Activated B cell treated with CpG ODN at 0.5 μM for 24 hours (primary cell): ENCODE results near the gene CILP. TPM values are rescaled to one million over a fixed set of nuclear protein-coding genes. Genes with fewer than 3 reads are reported as not detected.

ENCODE experiments used
- ATAC-seq: fragments of 200-7000 bp; cut with Tn5 transposase; one replicate; pipeline ENCODE4 v1.10.0; 2021; ENCODE audit warnings: low read depth, mild to moderate bottlenecking, moderate library complexity
- CTCF ChIA-PET: fragments of 350-600 bp; sonication (Branson Sonifier 250); formaldehyde crosslinking; loops from one replicate; lab custom pipeline; 2021; ENCODE audit warnings: antibody characterized with exemption; lab: Charles Lee
- POLR2A ChIA-PET: fragments of 350-600 bp; sonication (Branson Sonifier 250); formaldehyde crosslinking; loops from one replicate; lab custom pipeline; 2021; ENCODE audit warnings: antibody characterized with exemption; lab: Charles Lee
- DNase-seq: peaks from one replicate; pipeline ENCODE4 v3.0.0; 2022
- H3K27ac Mint-ChIP-seq: one replicate; pipeline ENCODE4 v1.8.0; 2020; ENCODE audit warnings: mixed read lengths
- H3K27me3 Mint-ChIP-seq: one replicate; pipeline ENCODE4 v1.8.0; 2021; ENCODE audit warnings: mixed read lengths
- H3K36me3 Mint-ChIP-seq: one replicate; pipeline ENCODE4 v1.8.0; 2021; ENCODE audit warnings: low read depth, mixed read lengths
- H3K4me1 Mint-ChIP-seq: one replicate; pipeline ENCODE4 v1.8.0; 2021; ENCODE audit warnings: mixed read lengths
- H3K4me3 Mint-ChIP-seq: one replicate; pipeline ENCODE4 v1.8.0; 2020; ENCODE audit warnings: mild to moderate bottlenecking, mixed read lengths
- H3K9me3 Mint-ChIP-seq: one replicate; pipeline ENCODE4 v1.8.0; 2020; ENCODE audit warnings: mixed read lengths
- intact Hi-C: fragments of 100-400 bp; cut with micrococcal nuclease; formaldehyde crosslinking; loops from one replicate; pipeline ENCODE4 v1.15.1; 2024
- total RNA-seq: library from RNA; stranded (reverse); gene quantifications from 2 replicates; pipeline ENCODE4 v1.2.3, GENCODE V29; 2022
- TF ChIP-seq, protein P1 (sequence below): fragments of 200-600 bp; IDR thresholded peaks from one replicate; pipeline ENCODE4 v1.8.0; 2022; ENCODE audit warnings: antibody characterized with exemption, mild to moderate bottlenecking

Gene CILP
- total RNA-seq, 1 donor from 2014 or later: 0.18 TPM

- POLR2A ChIA-PET: interaction anchor here (0.8 kb wide), 1 partner anchor 940 kb away, joined by 4 read pairs; no protein-coding TSS in a partner anchor
- no peaks in the 10 kb centered on the region for H3K9me3 Mint-ChIP-seq
- H3K27ac Mint-ChIP-seq: no peak overlapping the region
- CTCF ChIA-PET: no interaction called here
- intact Hi-C loops: no loop called here
- no peaks in the 10 kb centered on the region for H3K27me3 Mint-ChIP-seq
- no peak overlapping the region for H3K4me3 Mint-ChIP-seq
- no peaks in the 10 kb centered on the region for H3K4me1 Mint-ChIP-seq
- ATAC-seq (no peak), DNase-seq (no peak)
- peaks cover 54% of the 10 kb centered on the region for H3K36me3 Mint-ChIP-seq
- TF ChIP-seq, protein P1, sequence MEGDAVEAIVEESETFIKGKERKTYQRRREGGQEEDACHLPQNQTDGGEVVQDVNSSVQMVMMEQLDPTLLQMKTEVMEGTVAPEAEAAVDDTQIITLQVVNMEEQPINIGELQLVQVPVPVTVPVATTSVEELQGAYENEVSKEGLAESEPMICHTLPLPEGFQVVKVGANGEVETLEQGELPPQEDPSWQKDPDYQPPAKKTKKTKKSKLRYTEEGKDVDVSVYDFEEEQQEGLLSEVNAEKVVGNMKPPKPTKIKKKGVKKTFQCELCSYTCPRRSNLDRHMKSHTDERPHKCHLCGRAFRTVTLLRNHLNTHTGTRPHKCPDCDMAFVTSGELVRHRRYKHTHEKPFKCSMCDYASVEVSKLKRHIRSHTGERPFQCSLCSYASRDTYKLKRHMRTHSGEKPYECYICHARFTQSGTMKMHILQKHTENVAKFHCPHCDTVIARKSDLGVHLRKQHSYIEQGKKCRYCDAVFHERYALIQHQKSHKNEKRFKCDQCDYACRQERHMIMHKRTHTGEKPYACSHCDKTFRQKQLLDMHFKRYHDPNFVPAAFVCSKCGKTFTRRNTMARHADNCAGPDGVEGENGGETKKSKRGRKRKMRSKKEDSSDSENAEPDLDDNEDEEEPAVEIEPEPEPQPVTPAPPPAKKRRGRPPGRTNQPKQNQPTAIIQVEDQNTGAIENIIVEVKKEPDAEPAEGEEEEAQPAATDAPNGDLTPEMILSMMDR: no peak
These were observed 44.3 kb upstream of the CILP start for GRCh38 chr15:65255486-65256140.

DNA sequence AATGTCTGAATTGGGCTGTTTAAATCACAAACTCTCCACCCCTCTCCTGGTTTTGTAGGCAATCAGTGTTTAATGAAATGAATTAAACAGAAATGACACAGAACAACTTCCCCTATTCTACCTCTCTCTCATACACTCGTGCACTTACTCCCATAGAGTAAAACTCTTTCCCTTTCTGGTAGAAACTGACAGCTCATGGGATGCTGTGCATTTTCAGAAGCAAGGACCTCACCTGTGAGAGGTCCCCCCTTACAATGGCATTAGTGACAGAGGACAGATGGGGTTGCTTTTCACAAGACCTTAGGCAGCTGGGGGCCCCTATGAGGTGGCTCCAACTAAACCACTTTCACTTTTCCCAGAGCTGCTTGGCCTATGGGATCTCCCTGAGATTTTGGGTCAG lies 43.5 kb upstream of the CILP start:
- intact Hi-C loops: no loop called here
- Mint-ChIP-seq H3K36me3 (peaks cover 47% of the 10 kb centered on the region), H3K4me3 (no peak overlapping the region), H3K9me3 (no peaks in the 10 kb centered on the region), H3K4me1 (no peaks in the 10 kb centered on the region), H3K27ac (no peak overlapping the region), H3K27me3 (no peaks in the 10 kb centered on the region)
- POLR2A ChIA-PET: no interaction called here
- ATAC-seq (no peak), DNase-seq (no peak)
- TF ChIP-seq, protein P1: no peak
- CTCF ChIA-PET: no interaction called here

DNA sequence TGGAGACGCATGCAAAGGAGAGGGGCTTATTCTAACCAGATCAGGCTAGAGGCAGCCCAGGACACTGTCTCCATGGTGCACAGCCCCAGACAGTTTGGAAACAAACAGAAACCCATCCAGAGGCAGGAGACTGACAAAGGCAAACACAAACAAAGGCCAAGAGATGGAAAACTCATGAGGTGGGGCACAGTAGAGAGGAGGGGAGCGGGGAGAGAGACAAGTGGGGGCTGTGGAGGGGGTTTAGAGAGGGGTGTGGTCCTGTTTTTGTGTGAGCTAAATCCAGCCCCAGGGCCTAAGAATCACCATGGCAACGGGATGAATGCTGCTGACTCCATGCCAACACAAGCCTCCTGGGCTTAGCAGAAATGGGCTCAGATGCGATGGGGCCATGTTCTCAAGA lies 43.1 kb upstream of the CILP start:
- ChIA-PET POLR2A (interaction anchor here (0.6 kb wide), 1 partner anchor 1602 kb away, joined by 13 read pairs; no protein-coding TSS in a partner anchor), CTCF (no interaction called here)
- Mint-ChIP-seq H3K27ac (no peak overlapping the region), H3K36me3 (peaks cover 43% of the 10 kb centered on the region), H3K4me3 (no peak overlapping the region), H3K9me3 (no peaks in the 10 kb centered on the region), H3K4me1 (peaks cover 2% of the 10 kb centered on the region), H3K27me3 (no peaks in the 10 kb centered on the region)
- intact Hi-C loops: no loop called here
- TF ChIP-seq, protein P1: no peak
- ATAC-seq: no peak
- no peak for DNase-seq

GRCh38 chr15:65249641-65250040 lies 38.4 kb upstream of the CILP start:
- peaks cover 19% of the 10 kb centered on the region for H3K36me3 Mint-ChIP-seq
- H3K4me1 Mint-ChIP-seq: peaks cover 2% of the 10 kb centered on the region
- ATAC-seq: peak; percentile 45
- intact Hi-C loops: no loop called here
- CTCF ChIA-PET: no interaction called here
- DNase-seq: no peak
- POLR2A ChIA-PET: interaction anchor here (0.5 to 1.2 kb wide), 3 partner anchors 37 to 55 kb away, joined by 3 to 15 read pairs (median 7); partner anchors contain the start of genes PARP16 and RNU5B-1
- H3K4me3 Mint-ChIP-seq: no peak overlapping the region
- H3K27me3 Mint-ChIP-seq: no peaks in the 10 kb centered on the region
- H3K9me3 Mint-ChIP-seq: no peaks in the 10 kb centered on the region
- no peak overlapping the region for H3K27ac Mint-ChIP-seq
- TF ChIP-seq, protein P1: no peak

- POLR2A ChIA-PET: no interaction called here
- peaks cover 2% of the 10 kb centered on the region for H3K4me1 Mint-ChIP-seq
- peaks cover 12% of the 10 kb centered on the region for H3K36me3 Mint-ChIP-seq
- CTCF ChIA-PET: no interaction called here
- H3K4me3 Mint-ChIP-seq: no peak overlapping the region
- H3K27ac Mint-ChIP-seq: no peak overlapping the region
- TF ChIP-seq, protein P1: no peak
- intact Hi-C loops: no loop called here
- ATAC-seq: no peak
- no peak for DNase-seq
- H3K9me3 Mint-ChIP-seq: no peaks in the 10 kb centered on the region
- H3K27me3 Mint-ChIP-seq: no peaks in the 10 kb centered on the region
These were observed 37.4 kb upstream of the CILP start for GRCh38 chr15:65248511-65249255.
